Breast epithelium (tissue), 4 donors: ENCODE results near the gene AP2A1. TPM values are rescaled to one million over a fixed set of nuclear protein-coding genes. Genes with fewer than 3 reads are reported as not detected.

ENCODE experiments used
- DNase-seq, 2 donors: peaks; one replicate each; pipeline ENCODE4 v3.0.0-alpha.2; 2019; ENCODE audit warnings: low spot score in 2 of 2
- H3K27ac ChIP-seq, 2 donors: fragments of 200-600 bp; sonication (generic) in 1 of 2; one replicate each; pipeline ENCODE4 v1.5.1; 2016 to 2019; ENCODE audit warnings: mild to moderate bottlenecking in 1 of 2
- H3K27me3 ChIP-seq, 2 donors: fragments of 200-600 bp; sonication (generic) in 1 of 2; one replicate each; pipeline versions ENCODE4 v1.5.1 to v1.6.0; 2017 to 2019; ENCODE audit warnings: control low read depth in 1 of 2, mild to moderate bottlenecking in 1 of 2
- H3K36me3 ChIP-seq: fragments of 200-600 bp; one replicate; pipeline ENCODE4 v1.5.1; 2019
- H3K4me1 ChIP-seq, 2 donors: fragments of 200-600 bp; sonication (generic); one replicate each; pipeline ENCODE4 v1.5.1; 2016 to 2019; ENCODE audit warnings: control low read depth in 1 of 2
- H3K4me3 ChIP-seq, 3 donors: fragments of 200-600 bp; sonication (generic); 1 replicate in 2 of 3; 2 replicates in 1 of 3; pipeline ENCODE4 v1.5.1; 2016 to 2019; ENCODE audit warnings: mild to moderate bottlenecking in 3 of 3, moderate library complexity in 2 of 3
- H3K9me3 ChIP-seq, 2 donors: fragments of 200-600 bp; sonication (generic) in 1 of 2; one replicate each; pipeline ENCODE4 v1.5.1; 2016 to 2019; ENCODE audit warnings: control low read depth in 1 of 2
- POLR2A ChIP-seq: fragments of 450-650 bp; IDR thresholded peaks from one replicate; pipeline ENCODE4 v1.6.1; 2016; ENCODE audit warnings: antibody characterized with exemption, mild to moderate bottlenecking, moderate library complexity
- POLR2AphosphoS5 ChIP-seq, 3 donors: sonication (generic); formaldehyde crosslinking; IDR thresholded peaks; one replicate each; pipeline ENCODE4 v1.6.1; 2017; ENCODE audit warnings: antibody characterized with exemption in 3 of 3
- intact Hi-C: fragments of 100-400 bp; cut with DNase I; formaldehyde crosslinking; loops from one replicate; pipeline ENCODE4 v1.15.1; 2023; ENCODE audit warnings: low total_unique reads
- total RNA-seq, 3 donors: library from RNA; depleted of rRNA; stranded (reverse); fragments of >200 nt; gene quantifications; one replicate each; pipeline ENCODE4 v1.1.0, GENCODE V29; 2016
- TF ChIP-seq, protein P1 (sequence below), 3 donors: fragments of 450-650 bp; IDR thresholded peaks; one replicate each; pipeline ENCODE4 v1.5.1; 2016 to 2017; ENCODE audit warnings: antibody characterized with exemption in 3 of 3, mild to moderate bottlenecking in 3 of 3, moderate library complexity in 3 of 3

AP2A1 gene
- total RNA-seq, 3 donors from 2014 or later: 42.1 to 71.0 (median 59.3) TPM

DNA sequence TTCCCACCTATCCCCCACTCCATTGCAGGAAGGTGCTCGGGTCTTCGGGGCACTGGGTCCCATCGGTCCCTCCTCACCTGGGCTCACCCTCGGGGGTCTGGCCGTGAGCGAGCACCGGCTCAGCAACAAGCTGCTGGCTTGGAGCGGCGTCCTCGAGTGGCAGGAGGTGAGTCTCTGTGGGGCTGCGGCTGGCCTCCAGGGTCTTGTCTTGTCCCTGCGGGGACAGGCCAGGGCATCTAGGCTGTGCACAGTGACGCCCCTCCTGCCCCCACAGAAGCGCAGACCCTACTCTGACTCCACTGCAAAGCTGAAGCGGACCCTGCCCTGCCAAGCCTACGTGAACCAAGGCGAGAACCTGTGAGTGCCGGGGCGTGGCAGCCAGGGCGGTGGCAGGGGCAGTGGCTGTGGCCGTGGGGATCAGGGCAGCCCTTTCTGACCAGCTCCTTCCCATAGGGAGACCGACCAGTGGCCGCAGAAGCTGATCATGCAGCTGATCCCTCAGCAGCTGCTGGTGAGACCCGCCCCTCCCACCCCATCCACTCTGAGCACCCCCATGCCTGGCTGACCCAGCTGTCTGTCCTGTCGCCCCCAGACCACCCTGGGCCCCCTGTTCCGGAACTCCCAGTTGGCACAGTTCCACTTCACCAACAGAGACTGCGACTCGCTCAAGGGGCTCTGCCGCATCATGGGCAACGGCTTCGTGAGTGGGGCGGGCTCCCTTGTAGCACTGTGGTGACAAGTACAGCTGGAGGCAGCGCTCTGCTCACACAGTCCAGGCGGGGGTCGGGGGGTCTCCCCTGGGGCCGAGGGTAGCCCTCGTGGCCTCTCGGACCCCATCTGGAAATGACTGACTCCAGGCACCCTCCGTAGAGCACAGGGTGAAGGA lies 87.8 kb downstream of the AP2A1 start:
- TF ChIP-seq, protein P1, sequence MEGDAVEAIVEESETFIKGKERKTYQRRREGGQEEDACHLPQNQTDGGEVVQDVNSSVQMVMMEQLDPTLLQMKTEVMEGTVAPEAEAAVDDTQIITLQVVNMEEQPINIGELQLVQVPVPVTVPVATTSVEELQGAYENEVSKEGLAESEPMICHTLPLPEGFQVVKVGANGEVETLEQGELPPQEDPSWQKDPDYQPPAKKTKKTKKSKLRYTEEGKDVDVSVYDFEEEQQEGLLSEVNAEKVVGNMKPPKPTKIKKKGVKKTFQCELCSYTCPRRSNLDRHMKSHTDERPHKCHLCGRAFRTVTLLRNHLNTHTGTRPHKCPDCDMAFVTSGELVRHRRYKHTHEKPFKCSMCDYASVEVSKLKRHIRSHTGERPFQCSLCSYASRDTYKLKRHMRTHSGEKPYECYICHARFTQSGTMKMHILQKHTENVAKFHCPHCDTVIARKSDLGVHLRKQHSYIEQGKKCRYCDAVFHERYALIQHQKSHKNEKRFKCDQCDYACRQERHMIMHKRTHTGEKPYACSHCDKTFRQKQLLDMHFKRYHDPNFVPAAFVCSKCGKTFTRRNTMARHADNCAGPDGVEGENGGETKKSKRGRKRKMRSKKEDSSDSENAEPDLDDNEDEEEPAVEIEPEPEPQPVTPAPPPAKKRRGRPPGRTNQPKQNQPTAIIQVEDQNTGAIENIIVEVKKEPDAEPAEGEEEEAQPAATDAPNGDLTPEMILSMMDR (IDR thresholded peaks at IDR 0.05): no peak
- TF ChIP-seq POLR2AphosphoS5 (IDR thresholded peaks at IDR 0.05): no peak
- no peak for TF ChIP-seq POLR2A
- DNase-seq: no peak
- intact Hi-C loops: no loop called here
- H3K9me3 ChIP-seq: no peaks in the 10 kb centered on the region
- peaks cover 3% of the 10 kb centered on the region for H3K36me3 ChIP-seq
- no peaks in the 10 kb centered on the region for H3K27me3 ChIP-seq
- H3K4me3 ChIP-seq: no peak overlapping the region
- H3K27ac ChIP-seq: peak overlapping the region; percentile 45 to 50
- peaks cover 0 to 9% of the 10 kb centered on the region in 2 donors for H3K4me1 ChIP-seq

DNA sequence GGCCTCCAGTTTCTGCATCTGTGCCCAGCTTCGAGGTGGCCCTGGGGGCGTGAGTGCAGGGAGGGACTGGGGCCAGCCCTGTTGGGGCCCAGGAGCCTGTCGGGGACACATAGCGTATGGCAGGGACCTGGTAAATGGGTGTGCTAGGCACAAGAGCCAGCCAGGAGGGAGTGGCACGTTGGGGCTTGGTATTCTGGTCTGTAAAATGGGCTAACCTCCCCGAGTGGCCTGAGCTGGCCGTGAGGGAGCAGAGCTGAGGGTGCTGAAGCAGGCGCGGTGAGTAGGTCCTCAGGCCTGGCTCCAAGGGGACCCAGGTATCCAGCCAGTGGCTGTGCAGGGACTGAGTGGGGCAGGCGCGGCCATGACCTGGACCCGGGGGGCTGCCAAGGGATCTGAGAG lies 88.5 kb downstream of the AP2A1 start:
- intact Hi-C loops: no loop called here
- Histone ChIP-seq H3K36me3 (peaks cover 3% of the 10 kb centered on the region), H3K27me3 (no peaks in the 10 kb centered on the region), H3K4me3 (no peak overlapping the region), H3K27ac (peak overlapping the region; percentile 15 to 50), H3K4me1 (peaks cover 0 to 9% of the 10 kb centered on the region in 2 donors), H3K9me3 (no peaks in the 10 kb centered on the region)
- TF ChIP-seq POLR2AphosphoS5 (IDR thresholded peaks at IDR 0.05) (no peak), POLR2A (no peak)
- TF ChIP-seq, protein P1 (IDR thresholded peaks at IDR 0.05): no peak
- no peak for DNase-seq

DNA sequence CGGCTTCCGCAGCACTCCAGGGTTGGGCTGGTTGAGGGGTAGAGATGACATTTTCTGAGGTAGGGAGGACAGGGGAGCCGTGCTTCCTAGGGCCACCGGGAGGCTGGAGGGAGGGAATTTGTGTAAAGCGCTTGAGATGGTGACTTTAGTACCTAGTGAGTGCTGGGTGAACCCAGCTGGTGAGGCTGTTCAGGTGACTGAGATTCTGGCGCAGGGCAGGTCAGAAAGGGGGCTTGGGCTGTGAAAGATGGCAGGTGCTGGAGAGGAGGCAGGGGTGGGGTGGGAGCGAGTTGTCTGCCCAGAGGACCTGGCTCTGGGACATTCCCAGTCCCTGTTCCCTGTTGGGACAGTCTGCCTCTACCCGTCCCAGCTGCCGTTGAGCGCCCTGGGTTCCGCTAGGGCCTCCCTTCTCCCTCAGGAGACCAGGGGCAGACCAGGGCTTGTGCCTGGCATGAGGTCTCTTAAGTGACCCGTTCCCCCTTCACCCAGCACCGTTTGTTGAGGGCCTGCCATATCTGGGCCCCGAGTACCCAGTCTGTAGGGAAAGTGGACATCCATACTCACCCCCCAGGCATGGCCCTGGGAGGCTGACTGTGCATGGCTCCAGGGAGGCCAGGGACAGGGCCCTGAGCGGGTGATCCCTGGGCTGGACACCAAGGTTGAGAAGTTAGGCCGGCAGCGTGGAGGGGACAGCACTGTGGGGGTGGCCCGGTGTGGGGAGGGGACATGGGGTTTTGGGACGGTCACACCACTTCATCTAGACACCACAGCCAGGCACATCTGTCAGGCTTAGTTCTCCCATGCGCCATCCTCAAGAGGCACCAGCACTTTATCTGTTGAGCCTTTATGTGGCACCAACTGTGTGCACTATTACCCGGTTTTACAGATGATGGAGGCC lies 89.1 kb downstream of the AP2A1 start:
- Histone ChIP-seq H3K4me3 (no peak overlapping the region), H3K27me3 (no peaks in the 10 kb centered on the region), H3K27ac (peak overlapping the region; percentile 15 to 50), H3K4me1 (peaks cover 0 to 9% of the 10 kb centered on the region in 2 donors), H3K36me3 (peaks cover 3% of the 10 kb centered on the region), H3K9me3 (no peaks in the 10 kb centered on the region)
- DNase-seq: no peak
- intact Hi-C loops: no loop called here
- TF ChIP-seq POLR2AphosphoS5 (IDR thresholded peaks at IDR 0.05) (no peak), POLR2A (no peak)
- TF ChIP-seq, protein P1 (IDR thresholded peaks at IDR 0.05): no peak

DNA sequence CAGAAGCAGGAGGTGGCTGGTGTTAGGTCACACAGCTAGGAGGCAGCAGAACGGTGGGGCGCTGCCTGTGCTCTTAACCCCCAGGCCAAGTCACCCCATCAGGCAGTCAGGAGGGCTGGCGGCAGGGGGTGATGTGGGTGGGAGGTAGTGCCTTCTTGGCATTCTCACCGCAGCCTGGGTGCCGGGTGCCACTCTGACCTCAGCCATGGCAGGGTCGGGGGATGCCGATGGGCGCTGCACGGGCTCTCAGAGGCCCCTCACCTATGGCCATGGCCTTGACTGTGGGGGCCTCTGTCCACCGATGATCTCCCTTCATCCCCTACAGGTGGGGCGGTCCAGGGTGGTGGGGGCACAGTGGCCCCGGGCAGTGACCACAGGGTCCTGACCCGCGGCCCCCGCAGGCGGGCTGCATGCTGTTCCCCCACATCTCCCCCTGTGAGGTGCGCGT lies 89.8 kb downstream of the AP2A1 start:
- TF ChIP-seq POLR2A (no peak), POLR2AphosphoS5 (IDR thresholded peaks at IDR 0.05) (no peak)
- TF ChIP-seq, protein P1 (IDR thresholded peaks at IDR 0.05): no peak
- no peaks in the 10 kb centered on the region for H3K9me3 ChIP-seq
- H3K36me3 ChIP-seq: peaks cover 3% of the 10 kb centered on the region
- H3K27me3 ChIP-seq: no peaks in the 10 kb centered on the region
- intact Hi-C loops: no loop called here
- H3K27ac ChIP-seq: peak overlapping the region in 1 of 2 donors; percentile 50
- DNase-seq: no peak
- H3K4me3 ChIP-seq: no peak overlapping the region
- peaks cover 0 to 9% of the 10 kb centered on the region in 2 donors for H3K4me1 ChIP-seq

Other genes with a start within 250 kb of the AP2A1 start
- 10 to 100 TPM; 17.3 to 40.2 (median 34.7) TPM for gene RCN3, start 239.0 kb upstream of the AP2A1 start, total RNA-seq
- gene NOSIP, start 186.4 kb upstream of the AP2A1 start, total RNA-seq: 10 to 100 TPM; 54.7 to 60.0 (median 57.4) TPM
- gene PRRG2, start 185.7 kb upstream of the AP2A1 start, total RNA-seq: 10 to 100 TPM in 2 of 3 donors, under 1 TPM in 1; 0.32 to 16.1 (median 10.2) TPM
- gene PRR12, start 175.8 kb upstream of the AP2A1 start, total RNA-seq: 1 to 10 TPM; 6.2 to 8.8 (median 6.3) TPM
- gene RRAS, start 126.9 kb upstream of the AP2A1 start, total RNA-seq: 100 to 1,000 TPM in 1 of 3 donors, 10 to 100 TPM in 2; 34.8 to 114 (median 41.0) TPM
- gene SCAF1, start 124.8 kb upstream of the AP2A1 start, total RNA-seq: 10 to 100 TPM in 2 of 3 donors, 1 to 10 TPM in 1; 9.8 to 15.4 (median 10.6) TPM
- gene IRF3, start 101.1 kb upstream of the AP2A1 start, total RNA-seq: 100 to 1,000 TPM in 1 of 3 donors, 10 to 100 TPM in 2; 39.7 to 100 (median 52.4) TPM
- gene BCL2L12, start 101.1 kb upstream of the AP2A1 start, total RNA-seq: 10 to 100 TPM in 1 of 3 donors, 1 to 10 TPM in 2; 5.1 to 11.7 (median 8.5) TPM
- 100 to 1,000 TPM; 137 to 227 (median 154) TPM for gene PRMT1, start 89.7 kb upstream of the AP2A1 start, total RNA-seq
- 1 to 10 TPM; 1.3 to 2.9 (median 1.4) TPM for gene ADM5, start 77.4 kb upstream of the AP2A1 start, total RNA-seq
- 10 to 100 TPM in 1 of 3 donors, 1 to 10 TPM in 1, under 1 TPM in 1; 0.80 to 14.4 (median 2.8) TPM for gene CPT1C, start 75.9 kb upstream of the AP2A1 start, total RNA-seq
- gene TSKS, start 3.7 kb upstream of the AP2A1 start, total RNA-seq: under 1 TPM in 2 of 3 donors, not detected in 1; 0.33 to 0.96 TPM
- gene FUZ, start 46.3 kb downstream of the AP2A1 start, total RNA-seq: 10 to 100 TPM; 13.0 to 27.4 (median 18.7) TPM
- 10 to 100 TPM; 16.3 to 27.5 (median 20.6) TPM for gene MED25, start 51.3 kb downstream of the AP2A1 start, total RNA-seq
- gene PTOV1, start 84.2 kb downstream of the AP2A1 start, total RNA-seq: 10 to 100 TPM; 45.1 to 95.0 (median 90.3) TPM
- gene PNKP, start 100.6 kb downstream of the AP2A1 start, total RNA-seq: 10 to 100 TPM; 31.0 to 69.2 (median 57.7) TPM
- gene AKT1S1, start 110.4 kb downstream of the AP2A1 start, total RNA-seq: 10 to 100 TPM; 11.9 to 13.8 (median 12.5) TPM
- 10 to 100 TPM; 21.0 to 31.8 (median 30.4) TPM for gene TBC1D17, start 110.7 kb downstream of the AP2A1 start, total RNA-seq
- gene IL4I1, start 129.9 kb downstream of the AP2A1 start, total RNA-seq: 1 to 10 TPM in 1 of 3 donors, under 1 TPM in 2; 0.48 to 2.2 (median 0.66) TPM
- 10 to 100 TPM in 1 of 3 donors, 1 to 10 TPM in 2; 5.9 to 20.0 (median 8.2) TPM for gene ATF5, start 162.2 kb downstream of the AP2A1 start, total RNA-seq
- gene NUP62, start 162.5 kb downstream of the AP2A1 start, total RNA-seq: 10 to 100 TPM; 30.9 to 41.0 (median 36.4) TPM
- 1 to 10 TPM in 1 of 3 donors, under 1 TPM in 2; 0.59 to 2.2 (median 0.66) TPM for gene SIGLEC11, start 194.2 kb downstream of the AP2A1 start, total RNA-seq